Ammon's horn (tissue), 1 donor: ENCODE results near the gene JAZF1.

Experiments
- DNase-seq: peaks from one replicate; pipeline ENCODE4 v3.0.0-alpha.2; 2016; ENCODE audit warnings: low spot score

Gene JAZF1

DNA sequence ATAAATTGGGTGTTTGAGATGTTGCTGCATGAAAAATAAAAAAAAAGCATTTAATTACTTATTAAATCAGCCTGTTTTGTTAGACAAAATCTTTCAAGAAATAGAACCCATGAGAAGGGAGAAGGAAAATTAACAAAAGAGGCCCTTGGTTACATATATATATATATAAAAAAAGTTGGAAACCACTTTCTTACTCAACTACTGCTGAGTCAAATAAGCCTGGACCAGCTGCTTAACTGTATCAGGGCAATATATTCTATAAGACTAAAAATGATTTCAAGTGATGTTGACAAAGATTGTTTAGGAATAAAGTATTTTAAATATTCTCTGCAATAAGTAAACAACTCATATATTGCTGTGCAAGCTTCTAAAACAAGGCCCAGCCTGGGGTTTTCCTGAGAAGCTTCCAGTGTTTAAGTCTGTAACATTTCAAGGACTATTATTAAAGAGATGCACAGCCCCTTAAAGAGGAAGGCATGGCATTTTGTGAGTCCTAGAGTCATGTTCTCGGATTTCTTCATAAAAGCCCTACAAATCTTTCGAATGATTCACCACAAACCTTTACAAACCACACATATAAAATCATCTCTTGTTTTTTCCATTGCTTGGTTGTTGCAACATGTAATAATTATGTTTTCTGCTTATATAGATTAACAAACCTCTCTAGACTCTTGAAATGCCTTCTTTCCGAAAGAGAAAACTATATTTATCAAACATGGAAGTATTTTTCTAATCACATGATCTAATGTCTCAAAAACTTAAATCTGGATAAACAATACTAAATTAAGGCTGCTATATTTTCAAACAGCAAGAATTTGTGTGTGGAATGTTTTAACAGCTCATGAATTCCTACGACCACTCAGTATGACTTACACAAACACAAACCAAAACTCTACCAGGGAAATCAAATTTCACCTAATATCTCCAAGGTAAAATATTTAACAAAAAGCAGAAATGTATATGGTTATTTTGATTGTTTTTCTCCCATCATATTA, 14.3 kb downstream of the JAZF1 start:
- DNase-seq: no peak

DNA sequence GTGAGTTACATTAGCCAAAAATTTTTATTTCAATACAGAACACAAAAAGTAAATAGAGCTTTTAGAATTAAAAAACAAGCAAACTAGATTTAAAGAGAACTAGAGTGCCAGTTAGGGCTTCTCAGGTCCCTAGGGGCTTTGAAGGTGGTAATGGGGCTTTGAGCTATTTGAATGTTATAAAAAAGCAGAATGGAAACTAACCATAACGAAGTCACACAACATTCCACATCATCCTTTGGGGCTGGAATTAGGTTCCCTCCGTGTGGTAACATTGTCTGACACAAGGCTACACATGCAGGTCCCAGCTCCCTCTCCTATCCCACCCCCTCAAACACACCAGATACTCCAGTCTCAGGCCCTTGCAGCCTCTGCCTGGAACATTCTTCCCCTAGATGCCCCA, 15.3 kb downstream of the JAZF1 start:
- no peak for DNase-seq

DNA sequence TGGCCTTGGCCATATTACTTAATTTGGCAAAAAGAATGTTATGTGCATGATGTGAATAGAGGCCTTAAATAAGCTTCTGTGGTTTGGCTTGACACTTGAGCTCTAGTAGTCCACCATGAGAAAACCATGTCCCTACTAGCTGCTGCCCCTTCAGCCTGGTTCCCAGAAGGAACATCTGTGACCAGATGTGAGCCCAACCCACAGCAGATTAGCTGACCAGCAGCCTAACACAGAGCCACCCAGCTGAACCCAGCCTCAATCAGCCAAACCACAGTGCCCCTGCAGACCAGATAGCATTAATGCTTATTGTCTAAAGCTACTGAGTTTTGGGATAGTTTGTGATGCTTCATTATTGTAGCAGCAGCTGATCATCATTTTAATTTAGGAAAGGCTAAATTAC, 16.6 kb downstream of the JAZF1 start:
- no peak for DNase-seq

DNA sequence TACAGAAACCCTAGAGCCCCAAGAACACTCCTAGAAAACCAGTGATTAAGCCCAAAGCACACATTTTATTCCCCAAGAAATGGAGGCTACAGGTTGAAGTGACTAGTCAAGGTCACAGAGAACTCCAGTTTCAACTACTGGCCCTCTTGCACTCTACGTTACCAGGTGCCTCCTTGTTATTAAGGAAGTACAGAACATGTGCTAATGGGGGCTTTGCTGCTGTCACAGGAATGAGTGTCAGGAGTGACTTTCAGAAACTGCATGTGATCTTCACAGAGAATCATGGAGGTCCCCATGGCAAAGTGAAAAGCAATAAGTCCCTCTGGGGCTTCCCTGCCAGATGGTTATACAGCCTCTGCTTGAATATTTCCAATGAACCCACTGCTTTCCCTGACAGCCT, 19.3 kb downstream of the JAZF1 start:
- DNase-seq: no peak

DNA sequence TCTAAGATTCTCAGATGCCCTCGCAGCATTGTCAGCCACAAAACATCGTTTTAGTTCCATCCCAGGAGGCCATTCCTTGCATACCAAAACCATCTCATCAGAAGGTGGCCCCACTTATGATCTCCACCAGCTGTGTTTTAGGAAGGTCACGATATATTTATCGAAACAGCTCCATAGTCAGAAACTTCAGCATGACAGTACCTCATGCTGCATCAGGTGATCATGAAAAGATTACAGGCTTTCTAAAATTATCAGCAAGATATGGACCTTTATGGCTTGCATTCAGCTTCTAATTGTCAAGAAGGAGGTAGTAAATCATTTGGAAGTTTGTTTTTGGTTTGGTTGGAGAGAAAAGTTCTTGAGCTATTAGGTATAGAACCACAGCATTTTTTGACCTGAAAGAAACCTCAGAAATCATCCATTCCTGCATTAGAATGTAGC, 20.0 kb downstream of the JAZF1 start:
- no peak for DNase-seq

DNA sequence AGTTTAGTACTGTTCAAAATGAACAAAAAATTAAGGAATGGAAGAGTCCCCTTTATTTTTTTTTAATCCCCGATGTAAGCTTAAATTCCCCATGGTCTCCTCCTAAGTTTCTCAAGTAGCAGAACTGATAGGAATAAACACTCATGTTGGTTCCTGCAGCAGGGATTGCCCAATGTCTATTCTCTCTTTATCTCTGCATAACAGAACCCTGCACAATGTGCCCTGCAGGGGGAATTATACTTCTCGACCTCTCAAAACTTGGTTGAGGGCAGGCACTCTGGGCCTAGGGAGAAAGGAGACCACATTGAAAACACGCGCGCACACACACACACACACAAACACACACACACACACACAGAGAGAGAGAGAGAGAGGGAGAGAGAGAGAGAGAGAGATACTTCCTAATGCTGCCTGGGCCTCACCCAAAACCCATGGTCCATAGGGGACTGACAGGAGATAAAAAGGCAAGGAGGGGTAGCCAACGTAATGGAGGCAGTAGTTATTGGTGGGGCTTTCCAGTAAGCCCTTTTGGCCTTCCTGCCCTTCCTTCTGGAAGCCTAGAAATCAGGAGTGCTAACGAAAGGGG, 22.7 kb downstream of the JAZF1 start:
- DNase-seq: no peak

DNA sequence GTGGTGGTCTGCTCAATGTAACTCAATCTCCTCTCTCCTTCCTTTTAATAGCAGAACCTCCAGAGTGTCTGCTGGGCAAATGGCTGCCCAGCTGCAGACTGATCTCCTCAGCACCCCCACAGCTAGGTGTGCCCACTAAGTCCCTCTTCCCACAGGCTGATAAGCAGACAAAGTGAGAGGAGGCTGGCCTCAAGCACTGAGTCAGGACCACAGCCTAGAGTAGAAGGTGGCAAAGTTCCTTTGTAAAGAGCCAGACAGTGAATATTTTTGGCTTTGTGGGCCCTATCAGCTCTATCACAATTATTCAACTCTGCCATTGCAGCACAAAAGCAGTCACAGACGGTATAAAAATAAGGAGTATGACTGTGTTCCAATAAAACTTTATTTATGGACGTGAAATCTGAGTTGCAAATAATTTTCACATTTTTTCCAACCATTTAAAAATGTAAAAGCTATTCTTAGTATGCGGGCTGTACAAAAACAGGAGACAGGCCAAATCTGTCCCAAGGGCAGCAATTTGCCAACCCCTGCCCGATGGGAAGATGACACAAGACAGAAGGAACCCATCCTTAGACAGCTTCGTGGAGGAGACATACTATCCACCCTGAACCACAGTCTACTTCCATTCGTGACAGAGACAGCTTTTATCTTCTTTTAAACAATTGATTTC, 23.4 kb downstream of the JAZF1 start:
- DNase-seq: no peak

DNA sequence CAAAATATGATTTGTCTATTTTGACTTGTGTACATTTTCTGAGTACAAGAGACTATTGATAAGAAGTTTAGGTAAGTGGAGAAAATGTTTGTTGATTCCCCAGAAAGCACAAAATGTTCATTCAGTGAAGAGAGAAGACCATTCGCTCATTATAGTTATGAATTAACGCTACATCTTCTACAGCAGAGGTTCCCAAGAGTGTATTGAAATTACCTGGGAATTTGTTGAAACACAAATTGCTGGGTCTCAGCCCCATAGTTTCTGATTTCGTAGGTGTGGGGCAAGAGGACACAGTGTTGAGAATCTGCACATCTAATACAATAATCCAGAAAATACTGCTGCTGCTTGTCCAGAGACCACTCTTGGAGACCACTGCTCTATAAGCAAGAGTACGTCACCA, 24.2 kb downstream of the JAZF1 start:
- DNase-seq: no peak

DNA sequence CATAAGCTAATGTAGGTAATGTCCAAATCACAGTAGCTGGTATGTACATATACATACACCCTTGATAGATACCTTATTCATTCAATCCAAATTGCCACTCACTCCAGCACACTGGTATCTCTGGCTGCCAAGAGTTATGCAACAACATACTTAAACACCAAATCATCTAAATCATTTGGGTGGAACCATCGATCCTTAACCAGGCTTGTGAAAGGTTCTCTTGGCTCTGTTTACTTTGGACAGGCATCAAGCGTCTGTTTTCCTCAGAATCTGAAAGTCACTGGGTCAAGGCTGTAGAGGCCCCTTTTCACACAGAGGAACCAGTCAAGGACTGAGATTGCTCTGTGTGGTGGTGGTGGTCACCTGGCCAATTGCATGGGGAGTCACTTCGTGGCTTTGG, 24.6 kb downstream of the JAZF1 start:
- no peak for DNase-seq

DNA sequence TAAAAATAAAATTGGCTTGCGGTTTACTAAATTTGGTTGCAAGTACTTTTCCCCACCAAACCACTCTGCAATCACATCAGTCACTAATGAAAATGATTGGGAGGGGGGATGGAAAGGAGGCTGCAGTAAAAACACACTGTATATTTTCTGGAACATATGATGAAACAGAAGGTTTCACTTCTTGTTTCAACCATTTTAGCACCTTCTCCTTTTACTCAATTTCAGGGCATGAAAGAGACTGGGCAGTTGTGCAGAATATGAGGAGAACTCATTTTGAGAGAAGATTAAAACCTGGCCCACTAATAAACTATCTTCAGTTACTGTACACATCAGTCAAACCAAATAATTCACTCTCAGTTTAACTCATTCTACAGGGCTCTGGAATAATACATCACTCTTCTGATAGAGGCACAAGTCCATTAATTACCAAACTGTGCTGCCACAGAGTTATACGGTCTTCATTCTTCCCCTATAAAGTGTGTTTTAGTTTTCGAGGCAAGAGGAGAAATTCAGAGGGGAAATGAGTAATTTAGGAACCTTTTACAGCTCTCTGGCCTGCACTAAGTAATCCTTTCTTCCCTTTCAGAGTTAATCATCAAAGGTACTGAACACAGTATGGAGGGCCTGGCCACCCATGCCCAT, 25.5 kb downstream of the JAZF1 start:
- peak; percentile 23 for DNase-seq

DNA sequence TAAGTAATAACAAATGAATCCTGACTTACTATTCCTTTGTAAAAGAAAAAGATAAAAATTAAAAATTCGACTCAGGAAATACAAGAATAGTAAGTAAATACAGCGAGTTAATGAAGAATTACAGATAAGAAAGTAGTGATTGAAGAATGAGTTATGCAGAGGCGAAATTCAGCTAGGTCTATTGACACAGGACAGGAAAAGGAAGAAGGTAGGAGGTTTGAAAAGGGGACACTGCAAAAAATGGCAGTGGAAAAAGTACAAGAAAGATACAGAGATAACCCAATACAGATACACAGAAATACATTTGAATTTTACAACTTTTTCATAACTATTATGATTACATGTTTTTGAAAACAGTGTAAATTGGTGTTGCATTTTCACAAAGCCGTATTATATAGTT, 28.0 kb downstream of the JAZF1 start:
- no peak for DNase-seq

DNA sequence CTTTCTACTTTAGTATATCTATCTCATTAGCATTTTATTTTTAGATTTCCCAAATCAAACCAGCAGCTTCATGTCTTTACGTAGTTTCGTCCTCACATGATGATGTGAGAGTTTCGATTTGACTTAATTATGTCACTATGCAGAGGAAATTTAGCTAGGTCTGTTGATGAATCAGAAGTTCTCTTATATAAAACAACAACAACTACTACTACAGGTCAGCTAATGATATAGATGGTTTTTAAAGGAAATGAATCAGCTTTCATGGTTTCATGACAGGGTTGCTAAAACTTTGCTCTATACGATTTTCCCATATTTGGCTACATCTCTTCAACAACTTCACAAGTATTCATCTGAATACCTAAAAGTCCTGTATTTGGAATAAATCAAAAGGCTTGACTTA, 28.6 kb downstream of the JAZF1 start:
- DNase-seq: no peak

DNA sequence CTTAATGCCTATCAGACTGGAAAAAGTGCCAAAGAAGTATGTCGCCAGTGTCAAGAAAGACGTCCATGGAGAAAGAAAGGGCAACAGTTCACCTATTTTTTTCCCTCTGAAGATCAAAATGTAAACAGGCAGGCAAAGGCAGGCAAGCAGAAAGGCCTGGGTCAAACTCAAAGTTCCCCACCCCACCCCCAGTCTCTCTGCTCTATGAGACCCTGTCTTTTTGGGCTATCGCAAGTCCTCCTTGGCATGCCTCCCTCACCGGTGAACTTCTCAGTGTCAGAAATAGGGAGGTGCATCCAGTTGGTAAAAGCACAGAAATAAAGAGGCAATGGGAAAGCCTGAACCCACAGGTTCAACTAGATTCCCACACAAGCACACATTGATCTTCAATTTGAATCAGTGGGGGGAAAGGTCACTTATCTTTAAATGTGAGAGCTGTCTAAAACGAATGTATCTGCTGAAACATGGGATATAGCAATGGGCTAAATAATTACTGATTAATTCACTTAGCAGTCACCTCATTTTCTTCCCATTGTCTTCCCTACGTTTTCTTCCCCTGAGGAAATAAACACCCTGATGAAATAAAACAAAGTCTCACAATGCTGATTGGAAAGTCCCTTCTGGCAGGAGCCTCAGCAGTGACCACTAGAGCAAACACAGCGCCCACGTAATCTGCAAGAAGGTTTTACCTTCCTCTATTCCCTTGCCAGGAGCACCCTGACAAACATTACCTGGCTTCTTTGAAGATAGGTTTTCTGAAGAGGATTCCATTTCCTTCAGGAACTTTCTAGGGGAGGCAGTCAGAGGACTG, 31.1 kb downstream of the JAZF1 start:
- no peak for DNase-seq

DNA sequence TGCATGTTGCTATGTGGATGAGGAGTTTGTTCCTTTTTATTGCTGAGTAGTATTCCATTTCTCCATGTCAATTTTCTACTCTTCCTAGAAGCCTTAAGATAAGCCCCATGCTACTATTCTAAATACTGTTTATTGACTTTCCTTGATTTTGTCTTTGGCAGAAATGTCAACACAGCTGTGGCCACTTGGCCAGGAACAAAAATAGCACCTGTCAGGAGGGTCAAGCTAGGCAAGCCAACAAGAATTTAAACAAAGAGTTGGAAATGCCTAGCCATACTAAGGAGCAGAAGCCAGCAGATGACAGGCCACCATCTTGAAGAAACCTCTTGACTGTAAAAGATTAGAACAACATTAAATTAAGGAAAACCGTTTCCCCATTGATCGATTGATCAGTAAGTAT, 34.7 kb downstream of the JAZF1 start:
- DNase-seq: no peak

DNA sequence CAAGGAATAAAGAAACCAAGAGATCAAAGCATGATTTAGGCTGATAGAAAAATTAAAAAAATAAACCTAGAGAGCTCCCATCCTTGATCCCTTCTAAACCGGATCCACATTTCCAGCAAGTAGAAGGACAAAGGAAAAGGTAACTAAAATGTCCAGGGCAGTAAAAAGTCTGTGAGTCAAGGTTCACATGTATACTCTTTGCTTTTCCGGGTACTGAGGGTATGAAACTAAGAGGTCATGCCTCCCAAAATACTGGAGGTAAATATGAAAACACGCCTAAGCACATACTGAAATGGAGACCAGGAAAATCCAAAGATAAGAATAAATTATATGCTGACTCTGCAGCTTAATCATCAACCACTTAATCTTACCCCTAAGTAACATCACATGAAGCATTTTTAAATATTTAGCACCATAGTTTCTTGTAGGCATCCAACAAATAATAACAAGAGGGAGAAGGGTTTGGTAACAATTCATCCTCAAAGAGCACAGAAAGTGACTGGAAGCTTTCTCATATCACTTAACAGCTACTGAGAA, 35.4 kb downstream of the JAZF1 start:
- no peak for DNase-seq

DNA sequence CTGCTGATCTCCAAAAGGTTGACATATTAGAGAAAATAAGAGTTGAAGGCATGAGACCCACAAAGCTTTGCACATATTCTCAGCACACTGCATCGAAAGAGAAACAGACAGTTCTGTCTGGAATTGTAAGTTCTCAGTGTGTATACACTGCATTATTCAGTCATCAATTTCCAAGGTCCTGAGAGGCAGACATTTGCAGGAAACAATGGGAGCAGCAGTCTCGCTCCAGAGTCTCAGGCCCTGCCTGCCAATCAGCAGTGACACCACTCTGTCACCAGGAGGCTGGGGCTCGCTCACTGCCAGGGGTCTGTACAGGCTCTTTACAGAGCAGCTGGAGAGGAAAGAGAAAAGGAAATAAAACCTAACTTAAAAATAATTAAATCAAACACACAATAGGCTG, 36.3 kb downstream of the JAZF1 start:
- DNase-seq: peak; percentile 74

DNA sequence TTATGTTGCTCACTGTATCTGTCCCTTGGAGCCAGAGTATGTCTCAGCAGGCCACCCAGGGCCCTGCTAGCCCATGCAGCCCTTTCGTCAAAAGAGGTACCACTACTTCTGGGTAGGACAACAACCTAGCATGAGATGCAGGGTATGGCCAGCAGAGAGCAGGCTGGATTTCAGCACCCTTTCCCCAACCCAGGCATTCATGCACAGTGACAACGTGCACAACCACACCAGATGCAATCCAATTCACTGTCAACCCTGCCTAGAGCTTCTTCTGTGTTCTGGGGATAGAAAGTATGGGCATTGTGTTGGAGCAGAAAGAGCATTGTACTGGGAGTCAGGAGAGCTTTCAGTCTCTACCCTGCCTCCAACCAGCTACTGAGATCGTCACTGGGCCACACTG, 37.9 kb downstream of the JAZF1 start:
- peak; percentile 80 for DNase-seq

DNA sequence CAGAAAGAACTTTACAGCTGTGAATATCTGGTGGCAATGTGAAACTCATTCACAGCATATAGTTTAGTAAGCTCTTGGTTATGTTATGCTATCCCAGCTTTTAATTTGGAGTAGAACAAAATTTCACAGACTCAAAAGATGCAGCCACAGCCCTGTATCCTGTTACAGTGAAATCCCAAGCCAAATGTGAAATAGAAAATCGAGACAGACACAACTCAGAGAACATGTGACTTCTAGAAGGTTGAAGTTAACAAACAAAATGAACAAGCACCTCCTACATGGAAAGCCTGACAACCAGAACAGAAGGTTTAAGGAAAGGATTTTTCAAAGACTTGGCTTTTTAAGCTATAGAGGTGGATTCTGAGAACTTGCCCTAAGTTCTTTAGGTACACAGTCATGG, 39.6 kb downstream of the JAZF1 start:
- DNase-seq: no peak

DNA sequence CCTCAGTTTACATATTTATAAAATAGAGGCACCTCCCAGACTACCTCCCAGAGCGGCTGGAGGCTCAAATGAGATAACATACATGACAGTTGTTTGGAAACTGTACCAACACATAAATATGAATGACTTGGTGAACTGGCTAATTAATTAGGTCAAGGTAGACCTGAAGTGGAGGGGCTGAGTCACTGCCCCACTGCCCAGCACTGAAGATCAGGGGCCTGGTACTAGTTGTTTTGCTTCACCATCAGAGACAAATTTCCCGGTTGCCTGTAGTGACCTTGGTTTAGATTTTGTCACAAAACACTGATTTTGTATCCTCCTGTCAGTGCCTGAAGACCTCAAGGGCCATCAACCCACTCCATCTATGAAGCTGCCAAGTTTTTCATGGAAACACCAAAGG, 41.8 kb downstream of the JAZF1 start:
- no peak for DNase-seq

DNA sequence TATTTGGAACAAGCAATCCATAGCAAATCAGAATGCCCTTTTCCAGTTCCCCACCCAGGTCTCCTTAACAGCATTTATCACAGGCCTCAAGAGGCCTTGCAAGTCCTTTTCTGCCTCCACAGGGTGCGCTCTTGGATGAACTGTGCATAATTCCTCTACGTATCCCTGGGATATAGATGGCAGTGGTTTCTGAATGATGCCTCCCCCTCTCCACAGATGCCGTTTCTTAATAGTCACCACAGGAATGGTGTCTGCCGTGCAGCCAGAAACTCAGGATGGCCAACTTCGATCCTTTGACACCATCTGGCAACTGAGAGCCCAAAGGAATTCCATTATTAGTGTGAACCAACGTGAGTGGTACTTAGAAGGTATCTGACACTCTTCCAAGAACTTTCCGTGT, 43.1 kb downstream of the JAZF1 start:
- DNase-seq: no peak

DNA sequence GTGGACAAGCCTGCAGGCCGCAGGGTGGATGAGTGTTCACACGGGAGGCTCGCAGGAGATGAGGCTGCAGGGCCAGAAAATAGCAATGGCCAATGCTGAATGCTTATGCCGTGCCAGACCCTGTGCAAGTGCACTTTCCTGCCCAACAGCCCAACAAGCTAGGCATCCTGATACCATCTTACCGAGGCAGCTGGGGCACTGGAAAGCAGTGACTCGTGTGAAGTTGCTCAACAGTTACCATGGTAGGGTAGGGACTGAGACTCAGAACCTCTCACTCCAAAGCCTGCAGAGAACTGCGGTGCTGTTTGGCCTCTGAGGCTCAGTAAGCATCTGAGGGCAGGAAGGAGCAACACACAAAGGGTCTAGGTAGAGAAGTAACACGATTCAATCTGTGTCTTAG, 43.7 kb downstream of the JAZF1 start:
- no peak for DNase-seq
